GM21737 (cell line): Measurements from ENCODE around the gene BEND2.
"Not testable (repeated sequence)": the region's sequence is repeated elsewhere in the genome, so short reads cannot be mapped to it uniquely, and the experiment has no call there.

Experiments
- ATAC-seq: cut with Tn5 transposase; IDR thresholded peaks from one replicate; pipeline ENCODE4 v1.9.1; 2021; ENCODE audit warnings: mild to moderate bottlenecking, moderate library complexity; ENCODE audit not compliant: unreplicated experiment

The BEND2 gene

DNA sequence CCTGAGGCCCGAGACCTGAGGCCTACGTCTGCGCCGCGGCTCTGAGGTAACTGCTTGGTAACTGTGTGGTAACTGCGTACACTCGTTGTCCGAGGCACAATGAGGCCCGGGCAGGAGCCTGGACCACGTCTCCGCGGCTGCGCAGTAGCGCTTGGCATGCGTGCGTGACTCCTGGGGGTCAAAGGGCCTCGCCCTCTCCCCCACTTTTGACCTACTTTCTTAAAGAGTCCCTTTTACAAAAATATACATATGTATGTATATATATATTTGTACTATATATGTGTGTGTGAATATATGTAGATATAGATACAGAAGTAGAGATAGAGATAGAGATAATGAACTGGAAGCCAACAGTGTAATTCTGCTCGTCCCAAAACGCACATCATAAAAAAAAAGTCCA lies at the start of gene BEND2:
Gene BEND2, minus strand, starts transcription at position 101 of the 400 bp plus-strand sequence. CDS start 136 bp downstream, outside the sequence.
- ATAC-seq = no peak

DNA sequence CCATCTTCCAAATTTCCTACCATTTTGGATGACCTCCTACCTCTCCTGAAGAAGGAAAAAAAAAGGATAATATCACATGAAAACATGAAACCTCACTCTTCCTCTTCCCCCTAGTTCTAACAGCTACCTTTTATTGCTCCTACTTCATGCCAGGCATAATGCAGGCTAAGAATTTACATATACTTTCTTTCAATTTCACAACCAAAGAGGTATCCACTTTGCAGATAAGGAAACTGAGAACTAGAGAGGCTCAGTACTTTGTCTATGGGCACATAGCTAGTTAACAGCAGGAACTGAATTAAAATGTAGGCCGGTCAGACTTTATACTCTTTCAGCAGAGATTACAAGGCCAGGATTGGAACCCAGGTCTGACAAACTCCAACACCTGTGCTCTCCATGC lies 34.4 kb upstream of the BEND2 start:
- ATAC-seq = no peak

DNA sequence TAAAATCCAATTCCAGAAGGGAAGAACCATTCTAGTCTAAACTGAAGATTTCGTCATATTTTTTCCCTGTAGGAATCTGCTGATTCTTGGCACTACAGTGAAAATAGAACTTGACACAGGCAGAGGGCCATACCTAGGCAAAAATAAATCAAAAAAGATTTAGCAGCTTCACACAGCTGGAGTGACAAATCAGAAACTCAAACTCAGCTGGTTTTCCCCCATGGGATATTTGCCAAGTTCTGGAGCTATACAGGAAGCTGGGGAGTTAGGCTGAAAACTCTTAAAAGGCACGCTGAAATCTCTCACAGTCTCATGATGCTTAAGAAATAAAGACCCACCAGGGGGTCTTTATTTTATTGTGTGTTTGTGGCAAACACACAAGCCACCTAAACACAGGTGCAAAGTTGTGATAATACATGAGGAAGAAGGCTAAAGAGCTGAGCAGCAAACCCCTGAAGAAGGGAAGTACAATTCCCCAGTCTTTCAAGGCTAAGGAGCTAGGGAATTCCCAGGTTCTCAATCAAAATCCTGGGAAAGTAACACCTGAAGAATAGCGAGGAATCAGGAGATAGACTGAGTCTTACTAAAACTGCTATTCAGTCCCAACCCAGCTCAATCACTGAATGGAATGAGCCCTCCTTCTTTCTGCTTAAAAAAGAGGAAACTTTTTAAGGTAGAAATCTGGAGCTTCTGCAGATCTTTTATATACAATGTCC lies 32.1 kb upstream of the BEND2 start:
- no peak for ATAC-seq

- ATAC-seq = not testable (repeated sequence)
Observed at GRCh38 chrX:18229646-18230045, 9.0 kb upstream of the BEND2 start.

- no peak for ATAC-seq
Observed at GRCh38 chrX:18228069-18228468, 7.4 kb upstream of the BEND2 start.

DNA sequence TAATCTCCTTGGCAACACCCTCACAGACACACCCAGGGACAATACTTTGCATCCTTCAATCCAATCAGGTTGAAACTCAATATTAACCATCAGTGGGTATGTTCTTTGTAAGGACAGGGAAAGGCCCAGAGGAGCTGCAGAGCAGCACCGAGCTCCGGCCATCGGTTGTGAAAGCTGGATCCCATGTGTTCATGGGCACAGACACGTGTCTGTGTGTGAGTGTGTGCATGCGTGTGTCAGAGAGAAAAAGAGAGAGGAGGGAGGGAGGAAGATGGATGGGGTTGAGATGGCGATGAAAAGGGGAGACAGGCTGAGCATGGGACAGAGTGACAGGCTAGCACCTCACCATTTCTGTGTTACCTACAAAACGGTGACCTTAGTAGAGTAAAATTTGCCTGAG lies 6.8 kb upstream of the BEND2 start:
- no peak for ATAC-seq

- no peak for ATAC-seq
Observed at GRCh38 chrX:18210470-18210869, 10.2 kb downstream of the BEND2 start.

DNA sequence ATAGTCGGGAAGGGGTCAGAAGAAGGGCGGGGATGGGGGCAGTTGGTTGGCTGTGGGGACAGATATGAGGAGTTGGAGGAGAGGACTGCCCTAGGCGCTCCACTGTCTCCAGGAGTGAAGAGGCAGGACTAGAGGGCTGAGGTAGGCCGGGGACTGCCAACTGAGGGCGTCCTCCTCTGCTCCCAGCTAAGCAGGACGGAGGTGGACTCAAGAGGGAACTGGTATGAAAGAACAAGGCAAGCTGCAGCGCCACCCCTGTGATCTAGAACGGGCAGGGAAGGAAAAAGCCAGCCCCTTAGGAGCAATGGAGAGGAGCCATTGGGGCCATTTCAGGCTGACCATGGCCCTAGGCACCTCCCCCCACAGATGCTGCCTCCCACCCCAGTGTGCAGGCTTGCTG lies 14.0 kb downstream of the BEND2 start:
- ATAC-seq = no peak

DNA sequence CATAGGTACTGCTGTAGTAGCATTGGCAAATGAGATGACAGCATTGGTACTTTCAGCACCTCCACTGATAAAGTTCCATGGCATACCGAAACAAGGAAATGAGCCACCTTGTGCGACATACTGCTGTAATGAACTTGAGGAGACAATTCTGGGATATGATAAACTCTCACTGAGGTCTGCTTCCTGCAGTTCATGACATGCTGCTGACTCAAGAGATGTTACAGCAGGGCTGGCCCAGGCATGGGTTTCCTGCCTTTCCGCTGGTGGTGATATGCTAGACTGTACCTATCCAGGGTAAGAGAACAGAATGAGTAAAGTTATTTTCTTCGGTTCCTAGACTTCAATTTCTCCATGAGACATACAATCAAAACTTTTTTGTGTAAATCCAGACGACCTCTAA lies 17.1 kb downstream of the BEND2 start:
- ATAC-seq = no peak

DNA sequence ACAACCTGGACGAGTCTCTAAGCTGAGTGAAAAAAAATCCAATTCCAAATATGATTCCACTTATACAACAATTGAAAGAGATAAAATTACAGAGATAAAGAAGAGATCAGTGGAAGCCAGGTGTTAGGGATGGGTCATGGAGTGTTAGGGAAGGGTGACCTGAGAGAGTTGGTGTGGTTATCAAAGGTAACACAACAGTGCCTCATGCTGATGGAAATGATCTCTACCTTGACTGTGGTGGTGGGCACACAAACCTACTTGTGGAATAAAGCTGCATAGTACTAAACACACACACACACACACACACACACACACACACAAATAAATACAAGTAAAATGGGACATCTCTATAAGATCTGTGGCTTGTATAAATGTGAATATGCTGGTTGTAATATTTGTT lies 26.0 kb downstream of the BEND2 start:
- no peak for ATAC-seq

DNA sequence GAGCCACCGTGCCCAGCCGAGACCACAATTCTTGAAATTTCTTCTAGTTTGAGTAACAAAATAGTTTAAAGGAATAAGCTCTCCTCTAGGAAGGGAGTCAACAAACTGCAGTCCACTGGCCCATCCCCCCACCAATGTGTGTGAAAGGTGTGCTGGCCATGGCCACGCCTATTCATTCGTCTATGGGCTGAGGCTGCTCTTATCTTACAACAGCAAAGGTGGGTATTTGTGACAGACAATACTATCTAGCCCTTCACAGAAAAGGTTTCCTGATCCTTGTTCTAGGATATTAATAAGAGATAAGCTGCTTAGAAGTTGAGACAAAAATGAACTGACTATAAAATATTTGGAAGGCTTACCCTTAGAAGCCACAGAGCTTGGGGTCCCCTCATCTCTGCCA lies 41.2 kb downstream of the BEND2 start:
- no peak for ATAC-seq

GRCh38 chrX:18174971-18175370 lies 45.7 kb downstream of the BEND2 start:
- ATAC-seq = no peak

- no peak for ATAC-seq
Observed at GRCh38 chrX:18174209-18174608, 46.5 kb downstream of the BEND2 start.

DNA sequence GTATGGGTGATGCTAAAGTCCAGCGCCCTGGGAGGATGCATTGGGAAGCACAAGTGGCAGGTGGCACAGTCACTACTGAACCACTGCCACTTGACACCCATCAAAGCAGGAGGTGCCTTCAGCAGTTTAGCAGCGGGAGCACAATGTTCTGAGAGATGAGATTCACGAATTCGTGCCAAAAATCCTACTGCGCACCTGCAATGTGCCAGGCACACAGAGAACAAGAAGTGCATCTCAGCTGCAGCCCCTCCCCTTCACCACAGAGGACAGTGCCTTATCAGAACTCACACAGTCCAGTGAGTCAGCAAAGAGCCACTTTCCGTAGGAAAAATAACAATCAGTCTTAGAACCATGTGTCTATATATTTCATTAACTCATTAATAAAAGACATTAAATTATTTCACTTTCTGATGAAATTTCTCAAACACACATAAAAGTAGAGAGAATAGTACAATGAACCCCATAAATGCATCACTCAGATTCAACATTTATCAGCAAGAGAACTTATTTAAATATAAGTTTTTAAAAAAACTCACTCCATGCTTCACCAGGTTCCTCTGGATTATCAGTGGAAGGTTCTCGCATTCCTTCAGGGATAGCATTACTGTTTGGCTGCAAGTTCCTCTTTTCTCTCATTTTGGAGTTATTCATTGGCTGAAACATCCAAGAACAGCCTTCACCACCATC lies 47.0 kb downstream of the BEND2 start:
- ATAC-seq = no peak

GRCh38 chrX:18172970-18173369 lies 47.7 kb downstream of the BEND2 start:
- no peak for ATAC-seq

- ATAC-seq = no peak
Observed at GRCh38 chrX:18170910-18171309, 49.8 kb downstream of the BEND2 start.

- no peak for ATAC-seq
Observed at GRCh38 chrX:18166068-18166467, 54.6 kb downstream of the BEND2 start.

DNA sequence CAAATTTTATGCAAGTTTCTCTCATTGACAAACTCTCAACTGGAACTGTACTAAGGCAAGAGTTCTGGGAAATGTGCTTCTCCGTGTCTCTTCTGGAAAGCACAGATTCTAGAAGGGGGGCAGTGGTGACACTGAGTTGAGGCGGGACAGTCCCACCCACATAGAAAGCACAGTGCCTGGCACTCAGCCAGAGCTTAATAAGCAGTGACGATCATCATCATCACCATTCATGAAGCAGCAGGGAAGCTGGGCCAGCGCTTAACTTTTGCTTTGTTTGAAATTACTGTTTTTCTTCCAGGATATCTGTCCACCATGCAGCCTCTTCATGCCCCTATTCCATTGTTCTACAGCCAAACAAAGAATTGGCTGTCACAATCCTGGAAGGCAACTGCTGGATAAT lies 60.3 kb downstream of the BEND2 start:
- no peak for ATAC-seq

DNA sequence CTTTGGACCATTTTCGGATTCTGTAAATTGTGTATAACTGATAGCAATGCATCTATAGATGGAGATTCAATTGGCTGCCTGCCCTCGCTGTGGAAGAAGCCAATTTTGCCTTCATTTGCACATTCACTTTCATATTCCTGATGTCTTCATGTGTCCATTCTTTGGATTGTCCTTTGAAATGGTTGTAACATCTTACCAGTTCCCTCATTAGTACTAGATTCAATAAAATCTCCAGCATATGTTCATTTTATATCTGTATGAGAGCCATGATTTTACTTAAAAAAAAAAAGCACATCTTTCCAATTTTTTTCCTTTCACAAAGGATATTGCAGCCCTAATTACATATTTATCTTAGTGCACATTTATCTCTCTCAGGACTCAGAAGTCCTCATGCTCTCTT lies 61.7 kb downstream of the BEND2 start:
- ATAC-seq = no peak

DNA sequence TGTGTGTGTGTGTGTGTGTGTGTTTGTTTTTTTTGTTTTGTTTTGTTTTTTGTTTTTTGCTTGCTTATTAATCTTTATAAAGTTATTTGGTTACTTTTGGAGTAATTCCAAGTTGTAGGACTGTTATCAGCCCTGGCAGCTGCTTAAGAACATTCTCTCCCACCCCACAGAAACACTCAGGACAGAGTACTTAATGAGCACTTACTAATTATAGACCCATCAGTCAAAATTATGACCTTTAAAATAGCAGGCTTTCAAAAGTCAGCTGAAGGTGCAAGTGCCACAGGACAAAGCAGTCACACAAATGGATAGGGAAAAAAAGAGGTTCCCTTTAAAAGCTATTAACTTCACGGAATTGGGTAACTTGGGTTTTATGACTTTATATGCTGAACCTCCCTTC lies 69.0 kb downstream of the BEND2 start:
- ATAC-seq = no peak

DNA sequence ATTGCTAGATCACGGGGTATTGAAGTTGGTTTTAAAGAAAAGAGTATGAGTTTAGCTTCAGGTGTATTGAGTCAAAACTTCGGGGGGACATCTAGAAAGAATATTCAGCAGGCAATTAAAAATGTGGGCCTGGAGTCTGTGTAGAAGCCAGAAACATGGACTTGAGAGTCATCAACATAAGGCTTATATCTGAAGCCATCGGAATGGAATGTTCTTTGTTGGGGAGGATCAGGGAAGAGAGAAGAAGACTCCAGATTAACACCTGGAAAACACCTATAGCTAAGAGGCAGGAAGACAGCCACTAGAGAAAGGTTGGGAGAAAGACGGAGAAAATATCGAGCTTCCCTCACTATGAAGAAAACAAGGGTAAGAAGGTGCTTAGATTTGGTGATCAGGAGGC lies 69.5 kb downstream of the BEND2 start:
- no peak for ATAC-seq

- ATAC-seq = no peak
Observed at GRCh38 chrX:18149454-18149853, 71.2 kb downstream of the BEND2 start.

DNA sequence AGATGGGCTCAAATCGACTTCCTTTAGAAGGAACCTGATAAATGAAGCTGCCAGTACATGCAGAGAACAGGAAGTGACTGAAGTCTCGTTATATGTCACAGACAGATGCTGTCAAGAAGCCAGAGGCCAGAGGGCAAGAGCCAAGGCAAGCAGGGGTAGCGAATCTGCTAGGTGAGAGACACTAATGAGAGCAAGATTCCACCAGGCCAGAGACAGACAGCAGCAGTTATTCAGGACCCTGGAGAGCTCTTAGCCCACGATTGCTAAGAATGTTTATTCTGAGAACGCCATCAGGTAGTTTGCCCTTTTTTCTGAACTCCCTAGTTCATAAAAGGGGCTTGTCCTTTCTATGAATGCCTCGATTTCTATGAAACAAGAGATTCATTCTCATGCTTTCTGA lies 73.7 kb downstream of the BEND2 start:
- no peak for ATAC-seq
